Calu3 (cell line): ENCODE data around the gene MDFI. TPM values are rescaled to one million over a fixed set of nuclear protein-coding genes. Genes with fewer than 3 reads are reported as not detected.

ENCODE experiments used
- microRNA-seq: library from miRNA; unstranded; fragments of <30 nt; microRNA quantifications from one replicate; pipeline ENCODE4 v1.2.0, GENCODE V29; 2022
- total RNA-seq: library from RNA; stranded (reverse); gene quantifications from 2 replicates; pipeline ENCODE4 v1.2.3, GENCODE V29; 2022

The MDFI gene
- total RNA-seq, 1 experiment from 2014 or later = 19.7 TPM

Small RNAs within 50 kb of the gene (microRNA-seq; reads per million reads assigned to microRNA genes)
- not detected for gene MIR4641

Other genes starting within 250 kb of the MDFI start
- 47.8 and 50.9 TPM in 2 replicates for gene FOXP4, start 92.1 kb upstream of the MDFI start, total RNA-seq
- gene TFEB, start 97.1 kb downstream of the MDFI start, total RNA-seq = 4.4 and 6.6 TPM in 2 replicates
- gene PGC, start 108.9 kb downstream of the MDFI start, total RNA-seq = not detected in 2 replicates
- 5.0 and 6.6 TPM in 2 replicates for gene FRS3, start 141.4 kb downstream of the MDFI start, total RNA-seq
- 6.4 and 7.1 TPM in 2 replicates for gene PRICKLE4, start 142.3 kb downstream of the MDFI start, total RNA-seq
- 251 and 265 TPM in 2 replicates for gene TOMM6, start 149.2 kb downstream of the MDFI start, total RNA-seq